ENCODE results near the gene ZFP57.
"Not testable (repeated sequence)": the region's sequence is repeated elsewhere in the genome, so short reads cannot be mapped to it uniquely, and the experiment has no call there.

The ZFP57 gene

DNA sequence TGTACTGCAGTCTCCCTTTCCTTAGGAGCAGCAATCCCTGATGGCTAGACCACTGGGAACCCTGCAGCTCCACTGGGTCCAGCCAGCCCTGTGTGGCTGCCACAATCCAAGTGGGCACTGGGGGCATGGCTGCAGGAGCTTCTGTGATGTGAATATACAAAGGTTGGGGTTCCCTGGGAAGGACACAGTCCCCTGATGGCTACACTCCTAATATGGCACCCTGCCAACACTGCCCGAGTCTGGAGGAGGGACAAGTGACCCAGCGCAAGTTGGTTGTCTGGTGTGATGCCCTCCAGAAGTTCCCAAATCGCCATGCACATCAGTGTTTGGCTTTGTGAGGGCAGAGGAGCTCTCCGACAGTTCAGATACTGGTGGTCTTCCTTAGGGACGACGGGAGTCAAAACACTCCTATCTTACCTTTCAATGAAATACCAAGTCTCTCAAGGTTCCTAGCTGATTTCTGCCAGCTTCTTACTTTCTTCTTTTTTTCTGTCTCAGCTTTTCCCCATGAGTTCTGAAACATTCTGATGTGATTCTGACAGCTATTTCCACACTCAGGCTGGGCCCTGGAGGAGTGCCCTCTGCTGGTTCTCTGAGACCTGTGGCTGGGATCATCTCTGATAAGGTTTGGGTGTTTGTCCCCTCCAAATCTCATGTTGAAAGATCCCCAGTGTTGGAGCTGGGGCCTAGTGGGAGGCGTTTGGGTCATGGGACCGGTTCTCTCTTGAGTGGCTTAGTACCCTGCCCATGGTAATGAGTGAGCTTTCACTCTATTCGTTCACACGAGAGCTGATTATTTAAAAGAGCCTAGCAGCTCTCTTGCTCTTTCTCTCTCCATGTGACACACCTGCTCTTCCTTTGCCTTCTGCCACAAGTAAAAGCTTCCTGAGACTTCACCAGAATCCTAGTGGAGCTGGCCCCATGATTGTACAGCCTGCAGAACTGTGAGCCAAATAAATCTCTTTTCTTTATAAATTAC, 15.5 kb upstream of the ZFP57 start:
- DNase-seq (ENCODE audit: low read depth), result no peak

DNA sequence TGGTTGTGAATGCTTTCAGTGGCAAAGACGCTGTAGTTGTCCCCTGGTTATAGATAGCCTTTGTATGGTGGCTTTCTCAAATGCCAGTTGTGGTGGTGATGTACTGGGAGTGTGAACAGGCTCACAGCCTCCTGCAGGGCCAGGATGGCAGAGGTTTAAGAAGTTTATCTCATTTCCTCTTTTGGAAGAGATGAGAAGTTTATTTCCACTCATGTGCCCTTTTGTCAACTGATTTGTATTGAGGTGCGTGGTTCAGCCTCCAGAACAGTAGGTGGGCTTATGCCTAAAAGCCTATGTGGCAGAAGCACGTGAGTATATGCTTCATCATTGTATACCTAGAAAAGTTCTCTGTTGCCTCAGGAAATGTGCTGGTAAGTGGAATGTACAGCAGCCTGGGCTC, 13.7 kb upstream of the ZFP57 start:
- DNase-seq (ENCODE audit: low read depth), result no peak

DNA sequence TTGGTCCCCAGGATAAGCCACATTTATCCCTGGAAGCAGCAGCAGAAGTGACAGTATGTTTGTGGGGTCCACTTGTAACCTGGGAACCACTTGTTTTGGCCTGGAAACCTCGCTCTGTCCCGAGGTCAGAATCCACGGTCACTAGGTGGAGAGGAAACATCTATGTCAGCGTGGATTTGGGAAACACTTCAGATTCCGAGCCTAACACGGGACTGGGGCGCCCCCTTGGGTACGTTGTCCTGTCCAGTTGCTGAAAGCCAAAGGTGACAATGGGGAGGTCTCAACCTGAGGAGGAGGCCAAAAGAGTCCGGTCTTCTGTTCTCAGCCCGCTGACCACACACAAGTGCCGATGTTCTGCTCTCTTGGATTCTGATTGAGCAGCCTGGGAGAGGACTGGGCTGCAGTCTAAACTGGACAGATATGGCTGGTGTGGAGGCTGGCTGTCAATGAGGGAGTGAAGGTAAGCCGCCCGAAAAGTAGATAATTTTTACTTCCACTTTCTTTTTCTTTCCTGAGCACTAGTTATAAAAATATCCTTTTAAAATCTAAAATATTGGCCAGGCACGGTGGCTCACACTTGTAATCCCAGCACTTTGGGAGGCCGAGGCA, 4.9 kb upstream of the ZFP57 start:
- no peak for DNase-seq (ENCODE audit: low read depth)

DNA sequence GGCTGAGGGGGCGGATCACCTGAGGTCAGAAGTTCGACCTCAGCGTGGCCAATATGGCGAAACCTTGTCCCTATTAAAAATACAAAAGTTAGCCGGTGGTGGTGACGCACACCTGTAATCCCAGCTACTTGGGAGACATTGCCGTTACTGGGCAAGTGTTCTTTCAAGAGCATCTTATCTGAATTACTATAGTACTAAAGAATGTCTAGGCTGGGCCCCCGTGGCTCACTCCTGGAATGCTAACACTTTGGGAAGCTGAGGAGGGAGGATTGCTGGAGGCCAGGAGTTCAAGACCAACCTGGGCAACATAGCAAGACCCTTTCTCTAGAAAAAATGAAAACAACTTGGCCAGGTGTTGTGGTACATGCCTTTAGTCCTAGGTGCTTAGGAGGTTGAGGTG, 859 bp upstream of the ZFP57 start:
- DNase-seq (ENCODE audit: low read depth), result no peak

DNA sequence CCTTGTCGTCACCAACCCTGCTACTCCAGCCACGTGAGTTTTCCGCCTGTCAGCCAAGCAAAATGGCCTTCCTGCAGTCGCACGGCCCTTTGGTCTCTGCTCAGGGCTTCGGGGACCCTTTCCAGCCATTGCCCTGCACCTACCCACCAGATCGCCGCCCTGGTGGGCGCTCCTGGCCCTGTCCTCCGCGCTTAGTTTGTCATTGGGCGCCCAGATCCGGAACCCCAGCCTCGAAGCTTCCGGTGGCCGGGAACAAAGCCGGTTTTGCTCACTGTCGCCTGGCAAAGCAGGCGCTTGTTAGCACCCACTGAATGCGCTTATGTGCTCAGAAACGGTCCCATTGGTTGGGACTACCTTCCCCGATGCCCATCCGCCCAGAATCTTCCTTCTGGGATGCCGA, 536 bp downstream of the ZFP57 start:
- DNase-seq (ENCODE audit: low read depth), result no peak

DNA sequence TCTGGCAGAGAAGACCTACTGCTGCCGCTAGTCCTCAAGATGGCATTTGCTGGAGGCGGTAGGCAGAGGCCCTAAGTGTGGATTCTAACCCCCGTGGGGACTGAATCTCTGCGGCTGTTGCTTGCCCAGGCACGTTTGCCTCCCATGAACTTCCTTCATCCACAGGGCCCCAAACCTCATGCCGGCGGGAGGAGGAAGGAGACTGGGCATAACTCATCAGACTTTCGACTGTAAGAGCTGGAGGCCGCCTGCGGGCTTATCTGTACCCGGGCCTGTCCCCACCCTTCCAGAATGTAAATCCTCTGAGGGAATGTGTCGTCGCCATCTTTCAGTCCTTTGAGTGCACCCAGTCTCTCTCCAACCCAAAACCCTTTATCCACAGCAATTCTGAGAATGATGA, 990 bp downstream of the ZFP57 start:
- DNase-seq (ENCODE audit: low read depth), result no peak

DNA sequence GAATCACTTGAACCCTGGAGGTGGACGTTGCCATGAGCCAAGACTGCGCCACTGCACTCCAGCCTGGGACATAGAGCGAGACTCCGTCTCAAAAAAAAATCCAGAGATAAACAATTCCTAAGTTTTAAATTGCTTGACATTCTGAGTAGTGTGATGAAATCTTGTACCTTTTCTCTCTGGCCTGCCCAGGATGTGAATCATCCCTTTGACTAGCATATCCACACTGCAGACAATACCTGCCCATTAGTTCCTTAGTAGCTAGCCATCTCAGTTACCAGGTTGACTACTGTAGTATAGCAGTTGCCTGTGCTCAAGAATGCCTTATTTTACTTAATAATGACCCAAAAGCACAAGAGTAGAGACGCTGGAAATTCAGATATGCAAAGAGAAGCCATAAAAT, 2.8 kb downstream of the ZFP57 start:
- no peak for DNase-seq (ENCODE audit: low read depth)

DNA sequence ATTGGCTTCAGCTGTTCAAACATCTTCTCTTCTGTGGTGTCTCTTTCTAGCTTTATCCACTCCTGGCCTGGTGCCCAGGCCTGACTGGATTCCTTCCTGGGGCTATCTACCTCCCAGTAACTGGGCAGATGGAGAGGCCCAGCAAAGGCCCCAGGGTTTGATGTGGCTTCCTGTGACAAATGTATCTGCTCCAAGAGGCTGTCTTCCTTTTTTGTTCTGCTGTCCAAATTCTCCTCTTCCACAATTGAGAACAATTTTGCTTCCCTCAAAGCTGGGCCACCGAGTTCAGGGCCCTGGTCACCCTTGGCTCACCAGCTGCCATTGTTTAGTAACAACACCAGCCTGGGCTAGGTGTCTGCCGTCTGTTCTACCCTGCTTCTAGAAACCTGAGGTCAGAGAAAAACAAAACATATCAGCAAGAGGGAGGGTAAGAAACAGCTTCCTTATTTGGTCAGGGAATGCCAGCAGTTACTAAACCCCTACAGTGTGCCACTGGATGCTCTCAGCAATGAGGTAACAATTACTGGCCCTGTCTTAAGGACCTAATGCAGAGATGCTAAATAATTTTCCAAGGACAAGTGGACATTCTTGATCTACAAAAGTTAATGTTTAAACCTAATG, 3.9 kb downstream of the ZFP57 start:
- peak; percentile 27 for DNase-seq (ENCODE audit: low read depth)

DNA sequence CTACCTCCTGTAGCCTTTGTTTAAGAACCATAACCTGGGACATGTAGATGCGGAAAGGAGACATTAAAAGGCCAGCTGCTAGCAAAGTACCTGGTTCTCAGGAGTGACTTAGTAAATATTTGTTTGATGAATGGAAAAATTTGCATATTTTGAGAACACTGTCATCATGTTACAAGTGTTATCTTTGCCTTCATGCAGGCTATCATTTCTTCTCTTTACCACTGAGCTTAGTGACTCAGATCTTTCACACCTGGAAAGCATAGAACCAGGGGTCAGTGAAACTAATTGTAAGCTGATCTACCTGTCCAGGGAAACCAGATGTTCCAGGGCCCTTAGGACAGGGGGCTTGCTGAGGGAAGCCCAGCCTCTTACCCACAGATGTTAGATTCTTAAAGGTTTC, 5.4 kb downstream of the ZFP57 start:
- no peak for DNase-seq (ENCODE audit: low read depth)

DNA sequence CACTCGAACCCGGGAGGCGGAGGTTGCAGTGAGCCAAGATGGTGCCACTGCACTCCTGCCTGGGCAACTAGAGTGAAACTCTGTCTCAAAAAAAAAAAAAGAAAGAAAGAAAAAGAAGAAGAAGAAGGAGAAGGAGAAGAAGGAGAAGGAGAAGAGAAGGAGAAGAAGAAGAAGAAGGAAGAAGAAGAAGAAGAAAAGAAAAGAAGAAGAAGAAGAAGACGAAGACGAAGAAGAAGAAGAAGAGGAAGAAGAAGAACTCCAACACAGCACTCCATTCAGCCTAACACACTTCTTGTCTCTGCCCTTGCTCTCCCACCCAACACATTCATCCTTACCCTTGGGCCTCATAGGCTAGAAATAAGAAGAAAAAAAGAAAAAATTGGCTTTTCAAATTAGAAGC, 6.9 kb downstream of the ZFP57 start:
- no peak for DNase-seq (ENCODE audit: low read depth)

DNA sequence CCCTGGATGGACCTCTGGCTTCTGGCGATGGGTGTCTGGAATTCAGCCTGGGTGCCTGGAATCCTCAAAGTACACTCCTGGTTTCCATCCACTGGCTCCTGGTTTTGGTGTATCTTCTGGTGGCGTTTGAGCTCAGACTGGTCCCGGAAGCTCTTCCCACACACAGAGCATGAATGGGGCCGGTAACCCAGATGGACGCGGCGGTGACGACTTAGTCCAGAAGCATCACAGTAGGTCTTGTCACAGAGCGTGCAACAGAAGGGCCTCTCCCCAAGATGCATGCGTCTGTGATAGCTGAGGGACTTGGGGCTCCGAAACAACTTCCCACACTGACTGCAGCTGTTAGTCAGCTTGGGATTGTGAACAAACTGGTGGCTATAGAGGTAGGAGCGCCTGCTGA, 7.8 kb downstream of the ZFP57 start:
- no peak for DNase-seq (ENCODE audit: low read depth)

DNA sequence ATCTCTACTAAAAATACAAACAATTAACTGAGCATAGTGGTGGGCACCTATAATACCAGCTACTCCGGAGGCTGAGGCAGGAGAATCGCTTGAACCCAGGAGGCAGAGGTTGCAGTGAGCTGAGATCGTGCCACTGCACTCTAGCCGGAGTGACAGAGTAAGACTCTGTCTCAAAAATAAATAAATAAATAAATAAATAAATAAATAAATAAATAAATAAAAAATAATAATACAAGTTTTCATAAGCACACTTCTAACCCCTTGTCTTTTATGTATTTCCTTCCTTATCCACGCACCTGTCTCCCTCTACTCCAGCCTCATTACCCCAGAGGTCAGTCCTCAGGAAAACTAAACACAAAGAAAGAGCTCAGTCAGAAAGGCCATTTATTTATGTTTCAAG, 8.8 kb downstream of the ZFP57 start:
- DNase-seq (ENCODE audit: low read depth), result not testable (repeated sequence)

DNA sequence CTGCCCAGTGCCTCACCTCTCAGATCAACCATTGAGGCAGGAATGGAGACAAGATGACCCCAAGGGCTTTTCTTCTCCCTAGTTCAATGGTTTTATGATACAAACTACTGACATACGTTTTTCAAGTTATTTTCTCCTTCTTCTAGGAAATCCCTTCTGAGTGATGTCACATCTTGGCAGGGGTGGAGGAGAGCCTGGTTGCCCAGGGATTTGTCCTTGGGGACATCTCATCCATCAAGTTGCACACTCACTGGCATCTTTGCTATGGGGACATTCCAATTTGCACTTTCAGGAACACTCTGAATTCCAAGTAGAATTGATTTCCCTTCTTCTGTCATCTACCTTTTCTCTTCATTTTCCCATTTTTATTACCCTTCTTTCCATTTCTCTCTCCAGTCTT, 9.9 kb downstream of the ZFP57 start:
- no peak for DNase-seq (ENCODE audit: low read depth)

DNA sequence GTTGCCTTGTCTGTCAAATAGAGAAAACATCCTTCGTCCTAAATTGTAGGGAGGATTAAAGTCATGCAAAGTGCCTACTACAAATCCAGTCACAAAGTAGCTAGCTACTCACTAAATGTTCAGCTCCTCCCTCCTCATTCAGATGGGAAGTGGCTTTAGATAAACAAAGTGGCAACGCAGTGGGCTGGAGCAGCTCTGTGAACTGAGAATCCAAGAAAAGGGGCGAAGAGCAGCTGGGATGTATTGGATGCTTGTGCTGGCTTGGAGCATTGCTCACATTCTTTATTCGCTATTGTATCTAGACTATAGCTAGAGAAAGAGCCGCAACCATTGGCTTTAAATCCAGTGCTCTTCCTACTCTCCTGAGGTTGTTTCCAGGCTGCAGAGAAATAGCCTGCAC, 13.8 kb downstream of the ZFP57 start:
- no peak for DNase-seq (ENCODE audit: low read depth)

DNA sequence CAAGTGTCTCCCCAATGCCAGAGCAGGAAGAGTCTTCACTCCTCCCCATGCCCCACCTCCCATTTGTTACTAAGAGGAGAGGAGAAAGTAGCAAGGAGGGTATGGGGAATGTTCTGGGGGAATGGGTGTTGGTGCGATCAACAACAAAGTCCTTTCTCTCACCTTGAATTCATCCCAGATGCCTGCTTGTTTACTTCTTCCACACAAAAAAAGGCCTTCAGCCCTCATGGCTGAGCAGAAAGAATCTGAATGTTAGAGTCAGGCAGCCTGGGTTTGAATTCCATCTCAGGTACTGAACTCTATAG, 14.2 kb downstream of the ZFP57 start:
- no peak for DNase-seq (ENCODE audit: low read depth)

DNA sequence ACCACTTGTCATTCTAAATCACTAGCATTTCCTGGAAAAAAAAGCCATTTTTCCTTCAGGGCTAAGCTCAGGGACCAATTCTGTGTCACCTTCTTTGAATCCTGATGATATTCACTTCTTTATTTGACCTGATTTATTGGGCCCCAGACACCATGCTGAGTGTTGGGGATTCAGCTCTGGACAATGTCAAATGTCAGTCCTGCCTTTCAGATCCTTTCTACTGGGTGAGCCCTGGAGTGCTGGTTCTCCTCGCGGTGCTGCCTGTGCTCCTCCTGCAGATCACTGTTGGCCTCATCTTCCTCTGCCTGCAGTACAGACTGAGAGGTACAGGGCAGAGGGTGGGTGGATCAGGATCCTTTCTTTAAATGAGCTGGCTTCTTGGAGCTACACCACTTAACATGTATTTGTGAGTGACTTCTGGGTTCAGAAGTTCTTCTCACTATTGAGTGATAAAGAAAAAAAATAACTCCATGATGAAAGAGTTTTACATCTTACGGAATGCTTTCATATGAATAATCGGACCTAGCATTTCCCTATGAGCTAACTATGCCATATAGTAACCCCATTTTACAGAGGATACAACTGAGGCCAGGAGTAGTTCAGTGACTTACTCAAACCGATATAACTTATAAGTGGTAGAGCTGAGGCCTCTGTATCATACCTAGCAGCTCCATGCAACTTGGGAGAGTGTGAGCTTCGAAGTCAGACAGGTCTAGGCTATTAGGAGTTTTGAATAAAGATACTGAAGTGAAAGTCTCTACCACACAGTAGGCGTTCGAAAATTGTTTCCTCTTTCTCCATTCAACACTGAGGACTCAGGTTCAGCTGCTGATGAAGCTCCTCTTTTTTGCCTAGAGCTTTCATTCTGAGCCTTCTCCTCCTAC, 14.8 kb downstream of the ZFP57 start:
- no peak for DNase-seq (ENCODE audit: low read depth)

DNA sequence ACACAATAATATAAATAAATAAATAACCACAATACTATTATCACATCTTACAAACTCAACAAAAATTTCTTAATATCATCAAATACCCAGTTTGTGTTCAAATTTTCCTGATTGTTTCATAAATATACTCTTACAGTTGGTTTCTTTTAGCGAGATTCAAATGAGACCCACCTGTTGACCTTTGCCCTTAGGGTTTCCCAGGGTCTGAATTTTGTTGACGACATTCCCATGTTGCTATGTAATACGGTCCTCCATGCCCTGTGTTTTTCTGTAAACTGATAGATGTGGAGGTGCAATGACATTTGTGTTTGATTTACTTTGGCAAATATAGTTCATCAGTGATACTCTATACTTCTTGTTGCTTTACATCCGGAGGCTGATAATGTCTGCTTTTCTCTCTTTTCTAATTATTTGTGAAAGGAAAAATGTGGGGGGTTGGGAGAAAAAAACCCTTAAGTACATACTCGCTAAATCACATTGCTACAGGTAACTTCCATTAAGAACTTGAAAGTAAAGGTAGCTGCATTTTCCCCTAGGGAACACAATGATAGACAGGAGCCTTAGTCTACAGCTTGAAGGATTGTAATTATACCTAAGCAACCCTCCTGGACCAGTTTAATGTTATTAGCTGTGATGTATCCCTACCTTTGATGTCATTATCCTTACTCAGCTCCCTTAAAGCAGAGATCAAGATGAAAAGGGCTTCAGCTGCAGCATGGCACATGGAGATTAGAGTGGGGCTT, 17.5 kb downstream of the ZFP57 start:
- no peak for DNase-seq (ENCODE audit: low read depth)

DNA sequence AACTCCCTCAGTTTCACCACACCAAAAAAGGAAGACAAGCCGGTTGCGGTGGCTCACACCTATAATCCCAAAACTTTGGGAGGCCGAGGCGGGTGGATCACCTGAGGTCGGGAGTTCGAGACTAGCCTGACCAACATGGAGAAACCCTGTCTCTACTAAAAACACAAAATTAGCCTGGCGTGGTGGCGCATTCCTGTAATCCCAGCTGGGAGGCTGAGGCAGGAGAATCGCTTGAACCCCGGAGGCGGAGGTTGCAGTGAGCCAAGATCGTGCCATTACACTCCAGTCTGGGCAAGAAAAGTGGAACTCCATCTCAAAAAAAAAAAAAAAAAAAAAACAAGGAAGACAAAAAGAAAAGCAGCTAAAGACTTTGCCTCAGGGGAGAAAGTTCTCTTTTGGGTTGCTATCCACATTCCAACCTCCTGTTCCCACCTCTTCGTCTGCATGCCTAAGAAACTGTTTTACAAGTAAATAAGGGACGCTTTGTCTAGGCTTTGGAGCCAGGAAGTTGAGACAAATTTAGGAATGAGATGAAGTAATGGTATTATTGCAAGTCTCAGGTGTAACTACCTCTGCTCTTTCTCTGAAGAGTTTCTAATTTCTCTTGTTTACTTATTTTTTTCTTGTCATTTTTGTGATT, 19.3 kb downstream of the ZFP57 start:
- not testable (repeated sequence) for DNase-seq (ENCODE audit: low read depth)

DNA sequence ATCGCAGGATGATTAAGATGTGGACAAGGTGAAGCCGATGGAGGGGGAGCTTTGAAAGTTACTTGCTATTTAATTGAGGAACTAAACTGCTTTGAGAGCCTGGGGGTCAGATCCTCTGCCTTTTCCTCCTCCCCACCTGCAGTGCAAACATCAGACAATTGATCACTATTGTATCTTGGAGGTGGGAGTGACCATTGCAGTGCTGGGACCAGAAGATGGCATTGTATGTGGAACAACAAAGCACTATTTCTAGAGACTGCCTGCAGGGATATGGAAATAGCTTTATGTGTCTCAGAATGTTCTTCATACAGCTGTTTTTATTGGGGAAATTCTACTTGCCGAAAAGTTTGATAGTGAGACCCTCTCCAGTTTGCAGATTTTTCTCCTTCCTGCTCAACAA, 19.9 kb downstream of the ZFP57 start:
- no peak for DNase-seq (ENCODE audit: low read depth)

DNA sequence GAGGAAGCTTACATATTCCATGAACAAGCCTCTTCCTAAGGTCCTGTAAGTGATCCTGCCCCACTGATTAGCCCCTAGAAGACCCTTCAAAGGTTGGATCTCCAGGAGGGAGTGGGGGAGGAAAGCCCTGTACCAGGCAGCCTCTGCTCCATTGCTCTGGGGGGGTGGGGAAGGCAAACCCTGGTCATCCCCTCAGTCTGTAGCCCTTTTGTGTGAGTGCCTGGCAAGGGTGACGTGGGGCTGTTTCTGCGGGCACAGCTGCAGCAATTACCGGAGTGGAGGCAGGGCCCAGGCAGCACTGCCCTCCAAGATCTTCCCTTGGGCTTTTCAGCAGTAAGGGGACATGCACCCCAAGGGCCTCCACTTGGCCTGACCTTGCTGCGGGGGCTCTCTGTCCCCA, 24.2 kb downstream of the ZFP57 start, which contains the start of gene MOG:
MOG (plus strand) TSS at position 295 of the 400 bp plus-strand sequence. CDS start 118 bp downstream, outside the sequence.
- no peak for DNase-seq (ENCODE audit: low read depth)

DNA sequence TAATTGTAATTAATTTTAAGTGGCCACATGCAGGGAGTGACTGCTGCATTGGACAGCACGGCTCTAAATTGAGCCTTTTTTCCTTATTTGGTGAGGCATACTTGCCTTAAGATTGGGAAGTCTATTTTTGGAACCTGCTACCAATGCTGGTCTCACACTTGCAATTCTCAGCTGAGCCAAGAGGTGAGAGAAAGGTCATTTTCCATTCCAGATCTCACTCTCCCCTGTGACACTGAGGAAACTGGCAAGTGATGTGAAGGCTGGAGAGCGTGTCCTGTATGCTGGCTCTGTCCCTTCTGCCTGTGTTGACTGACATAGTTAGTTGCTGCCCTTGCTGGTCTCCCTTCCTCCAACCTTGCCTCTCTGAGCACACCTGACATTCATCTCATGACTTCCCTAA, 24.8 kb downstream of the ZFP57 start:
- no peak for DNase-seq (ENCODE audit: low read depth)

Measured in CMK (cell line).